ENCODE data around the gene STXBP6.

GRCh38 chr14:24880689-24881088, 169.3 kb downstream of the STXBP6 start:
- TF ChIP-seq, protein P1, sequence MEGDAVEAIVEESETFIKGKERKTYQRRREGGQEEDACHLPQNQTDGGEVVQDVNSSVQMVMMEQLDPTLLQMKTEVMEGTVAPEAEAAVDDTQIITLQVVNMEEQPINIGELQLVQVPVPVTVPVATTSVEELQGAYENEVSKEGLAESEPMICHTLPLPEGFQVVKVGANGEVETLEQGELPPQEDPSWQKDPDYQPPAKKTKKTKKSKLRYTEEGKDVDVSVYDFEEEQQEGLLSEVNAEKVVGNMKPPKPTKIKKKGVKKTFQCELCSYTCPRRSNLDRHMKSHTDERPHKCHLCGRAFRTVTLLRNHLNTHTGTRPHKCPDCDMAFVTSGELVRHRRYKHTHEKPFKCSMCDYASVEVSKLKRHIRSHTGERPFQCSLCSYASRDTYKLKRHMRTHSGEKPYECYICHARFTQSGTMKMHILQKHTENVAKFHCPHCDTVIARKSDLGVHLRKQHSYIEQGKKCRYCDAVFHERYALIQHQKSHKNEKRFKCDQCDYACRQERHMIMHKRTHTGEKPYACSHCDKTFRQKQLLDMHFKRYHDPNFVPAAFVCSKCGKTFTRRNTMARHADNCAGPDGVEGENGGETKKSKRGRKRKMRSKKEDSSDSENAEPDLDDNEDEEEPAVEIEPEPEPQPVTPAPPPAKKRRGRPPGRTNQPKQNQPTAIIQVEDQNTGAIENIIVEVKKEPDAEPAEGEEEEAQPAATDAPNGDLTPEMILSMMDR (IDR thresholded peaks at IDR 0.05; ENCODE audit: low read depth, low read length) = no peak
- no peak for TF ChIP-seq EZH2phosphoT487 (IDR thresholded peaks at IDR 0.05; ENCODE audit: low read depth)
